ENCODE measurements around the gene SLC6A4.

DNA sequence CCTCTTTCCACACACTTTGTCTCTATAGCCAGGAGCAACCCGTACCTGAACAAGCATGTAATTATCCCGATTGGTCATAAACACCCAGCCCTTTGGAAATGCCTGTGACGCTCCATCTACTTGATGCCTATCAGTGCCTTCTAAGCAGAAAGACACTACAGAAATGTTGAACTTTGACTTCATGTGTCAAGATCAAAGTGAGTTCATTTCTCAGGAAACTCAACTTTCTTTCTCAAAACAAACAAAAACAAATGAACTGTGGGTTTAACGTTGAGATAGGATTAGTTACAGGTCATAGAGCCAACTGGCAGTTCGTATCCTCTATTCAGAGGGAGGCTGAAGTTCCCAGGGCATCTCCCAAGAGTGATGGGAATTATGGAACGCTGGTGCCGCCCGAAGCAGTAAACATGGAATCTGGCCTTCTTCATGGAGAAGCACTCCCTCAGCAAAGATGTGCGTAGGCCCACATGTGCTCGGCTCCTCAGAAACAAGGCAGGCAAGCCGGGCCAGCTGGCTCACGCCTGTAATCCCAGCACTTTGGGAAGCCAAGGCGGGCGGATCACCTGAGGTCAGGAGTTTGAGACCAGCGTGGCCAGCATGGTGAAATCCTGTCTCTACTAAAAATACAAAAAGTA is 9.5 kb downstream of the SLC6A4 start:
- TF ChIP-seq, protein P1, sequence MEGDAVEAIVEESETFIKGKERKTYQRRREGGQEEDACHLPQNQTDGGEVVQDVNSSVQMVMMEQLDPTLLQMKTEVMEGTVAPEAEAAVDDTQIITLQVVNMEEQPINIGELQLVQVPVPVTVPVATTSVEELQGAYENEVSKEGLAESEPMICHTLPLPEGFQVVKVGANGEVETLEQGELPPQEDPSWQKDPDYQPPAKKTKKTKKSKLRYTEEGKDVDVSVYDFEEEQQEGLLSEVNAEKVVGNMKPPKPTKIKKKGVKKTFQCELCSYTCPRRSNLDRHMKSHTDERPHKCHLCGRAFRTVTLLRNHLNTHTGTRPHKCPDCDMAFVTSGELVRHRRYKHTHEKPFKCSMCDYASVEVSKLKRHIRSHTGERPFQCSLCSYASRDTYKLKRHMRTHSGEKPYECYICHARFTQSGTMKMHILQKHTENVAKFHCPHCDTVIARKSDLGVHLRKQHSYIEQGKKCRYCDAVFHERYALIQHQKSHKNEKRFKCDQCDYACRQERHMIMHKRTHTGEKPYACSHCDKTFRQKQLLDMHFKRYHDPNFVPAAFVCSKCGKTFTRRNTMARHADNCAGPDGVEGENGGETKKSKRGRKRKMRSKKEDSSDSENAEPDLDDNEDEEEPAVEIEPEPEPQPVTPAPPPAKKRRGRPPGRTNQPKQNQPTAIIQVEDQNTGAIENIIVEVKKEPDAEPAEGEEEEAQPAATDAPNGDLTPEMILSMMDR (IDR thresholded peaks at IDR 0.05) = no peak
- no peak for TF ChIP-seq POLR2AphosphoS5 (IDR thresholded peaks at IDR 0.05)
- TF ChIP-seq POLR2A (IDR thresholded peaks at IDR 0.05; ENCODE audit: low read depth) = no peak
